Hepatocyte (in vitro differentiated cells): ENCODE results near the gene FBXO21.

Source experiments
- CTCF ChIP-seq: fragments of 200-600 bp; sonication (generic); IDR thresholded peaks from 2 replicates; pipeline ENCODE4 v1.5.1; 2016; ENCODE audit warnings: antibody characterized with exemption, mild to moderate bottlenecking; ENCODE audit not compliant: poor library complexity
- EZH2phosphoT487 ChIP-seq: fragments of 200-600 bp; sonication (generic); IDR thresholded peaks from one replicate; pipeline ENCODE4 v1.6.1; 2018; ENCODE audit warnings: antibody characterized with exemption, mild to moderate bottlenecking, low read depth, moderate library complexity; ENCODE audit not compliant: unreplicated experiment, severe bottlenecking

GRCh38 chr12:117134059-117134458 lies 56.2 kb downstream of the FBXO21 start:
- no peak for TF ChIP-seq CTCF
- TF ChIP-seq EZH2phosphoT487 = no peak
